CD4-positive, alpha-beta T cell treated with Interleukin-15 for 1 hour (primary cell): Measurements from ENCODE around the gene LRP1-AS.

Source experiments
- DNase-seq: peaks from one replicate; pipeline ENCODE4 v3.0.0-alpha.2; 2020

Gene LRP1-AS

GRCh38 chr12:57179331-57180086 is 32.1 kb upstream of the LRP1-AS start:
- DNase-seq: no peak

DNA sequence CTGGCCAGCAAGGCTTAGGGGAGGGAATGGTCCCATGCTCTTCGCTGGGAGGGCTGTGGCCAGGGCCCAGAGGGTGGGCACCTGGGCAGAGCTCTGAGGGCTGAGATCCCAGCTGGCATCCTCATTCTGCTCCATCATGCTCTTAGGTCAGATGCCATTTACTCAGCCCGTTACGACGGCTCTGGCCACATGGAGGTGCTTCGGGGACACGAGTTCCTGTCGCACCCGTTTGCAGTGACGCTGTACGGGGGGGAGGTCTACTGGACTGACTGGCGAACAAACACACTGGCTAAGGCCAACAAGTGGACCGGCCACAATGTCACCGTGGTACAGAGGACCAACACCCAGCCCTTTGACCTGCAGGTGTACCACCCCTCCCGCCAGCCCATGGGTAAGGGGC is 30.8 kb upstream of the LRP1-AS start:
- DNase-seq: no peak

DNA sequence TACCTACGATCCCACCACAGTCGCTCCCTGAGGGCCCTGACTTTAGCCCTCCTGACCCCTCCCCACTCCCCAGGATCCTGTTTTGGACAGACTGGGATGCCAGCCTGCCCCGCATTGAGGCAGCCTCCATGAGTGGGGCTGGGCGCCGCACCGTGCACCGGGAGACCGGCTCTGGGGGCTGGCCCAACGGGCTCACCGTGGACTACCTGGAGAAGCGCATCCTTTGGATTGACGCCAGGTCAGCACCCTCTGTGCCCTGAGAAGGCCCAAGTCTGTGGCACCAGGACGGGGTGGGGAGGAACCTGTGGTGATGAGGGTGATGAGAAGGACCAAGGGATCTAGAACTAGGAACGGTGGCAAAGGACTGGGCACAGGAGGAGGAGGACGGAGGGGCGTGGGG is 29.9 kb upstream of the LRP1-AS start:
- no peak for DNase-seq

- no peak for DNase-seq
Observed at GRCh38 chr12:57176846-57177245, 29.4 kb upstream of the LRP1-AS start.

GRCh38 chr12:57176139-57176477 is 28.7 kb upstream of the LRP1-AS start:
- DNase-seq: no peak

DNA sequence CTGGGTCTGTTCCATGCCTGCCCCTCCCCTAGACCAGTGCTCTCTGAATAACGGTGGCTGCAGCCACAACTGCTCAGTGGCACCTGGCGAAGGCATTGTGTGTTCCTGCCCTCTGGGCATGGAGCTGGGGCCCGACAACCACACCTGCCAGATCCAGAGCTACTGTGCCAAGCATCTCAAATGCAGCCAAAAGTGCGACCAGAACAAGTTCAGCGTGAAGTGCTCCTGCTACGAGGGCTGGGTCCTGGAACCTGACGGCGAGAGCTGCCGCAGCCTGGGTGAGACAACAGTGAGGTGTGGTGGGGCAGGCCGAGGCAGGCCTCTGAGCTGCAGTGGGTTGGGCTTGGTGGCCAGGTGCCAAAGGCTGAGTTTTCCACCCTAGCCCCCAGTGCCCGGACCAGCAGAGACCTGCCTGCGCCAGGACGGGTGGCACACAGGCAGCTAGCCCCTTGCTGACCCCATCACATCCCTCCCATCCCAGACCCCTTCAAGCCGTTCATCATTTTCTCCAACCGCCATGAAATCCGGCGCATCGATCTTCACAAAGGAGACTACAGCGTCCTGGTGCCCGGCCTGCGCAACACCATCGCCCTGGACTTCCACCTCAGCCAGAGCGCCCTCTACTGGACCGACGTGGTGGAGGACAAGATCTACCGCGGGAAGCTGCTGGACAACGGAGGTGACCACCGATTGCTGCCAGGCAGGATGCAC is 28.2 kb upstream of the LRP1-AS start:
- peak; percentile 44 for DNase-seq

DNA sequence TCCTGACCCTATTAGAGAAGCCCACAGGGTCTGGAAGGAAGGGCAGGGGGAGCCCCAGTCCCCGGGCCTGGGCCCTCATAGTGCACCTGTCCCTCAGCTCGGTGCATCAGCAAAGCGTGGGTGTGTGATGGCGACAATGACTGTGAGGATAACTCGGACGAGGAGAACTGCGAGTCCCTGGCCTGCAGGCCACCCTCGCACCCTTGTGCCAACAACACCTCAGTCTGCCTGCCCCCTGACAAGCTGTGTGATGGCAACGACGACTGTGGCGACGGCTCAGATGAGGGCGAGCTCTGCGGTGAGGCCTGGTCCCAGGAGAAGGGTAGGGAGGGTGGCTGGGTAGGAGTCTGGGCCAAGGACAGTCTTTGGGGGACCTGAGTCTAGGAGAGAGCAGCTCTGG is 26.3 kb upstream of the LRP1-AS start:
- no peak for DNase-seq

DNA sequence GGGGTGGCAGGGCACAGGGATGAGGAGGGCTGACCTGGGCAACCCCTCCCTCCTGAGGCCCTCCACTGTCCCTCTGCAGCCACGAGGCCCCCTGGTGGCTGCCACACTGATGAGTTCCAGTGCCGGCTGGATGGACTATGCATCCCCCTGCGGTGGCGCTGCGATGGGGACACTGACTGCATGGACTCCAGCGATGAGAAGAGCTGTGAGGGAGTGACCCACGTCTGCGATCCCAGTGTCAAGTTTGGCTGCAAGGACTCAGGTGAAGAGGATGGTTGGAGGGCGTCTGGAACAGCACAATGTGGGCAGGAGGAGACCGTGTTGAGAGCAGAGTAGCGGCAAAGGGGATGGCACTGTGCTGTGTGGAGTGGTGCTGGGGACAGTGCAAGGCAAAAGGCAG is 25.7 kb upstream of the LRP1-AS start:
- DNase-seq: no peak

GRCh38 chr12:57171668-57172067 is 24.2 kb upstream of the LRP1-AS start:
- DNase-seq: no peak

- DNase-seq: no peak
Observed at GRCh38 chr12:57170927-57171326, 23.5 kb upstream of the LRP1-AS start.

GRCh38 chr12:57170408-57170807 is 23.0 kb upstream of the LRP1-AS start:
- no peak for DNase-seq

DNA sequence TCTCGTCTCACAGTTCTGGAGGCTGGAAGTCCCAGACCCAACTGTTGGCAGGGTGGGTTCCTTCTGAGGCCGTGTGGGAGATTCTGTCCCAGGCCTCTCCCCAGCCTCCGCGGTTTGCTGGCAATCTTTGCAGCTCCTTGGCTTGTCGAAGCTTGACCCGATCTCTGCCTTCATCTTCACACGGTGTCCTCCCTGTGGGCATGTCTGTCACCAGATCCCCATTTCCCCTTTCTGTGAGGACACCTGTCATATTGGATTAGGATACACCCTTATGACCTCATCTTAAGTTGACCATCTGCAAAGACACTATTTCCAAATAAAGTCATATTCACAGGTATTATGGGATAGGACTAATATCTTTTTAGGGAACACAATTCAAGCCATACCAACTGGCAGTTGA is 22.6 kb upstream of the LRP1-AS start:
- no peak for DNase-seq

DNA sequence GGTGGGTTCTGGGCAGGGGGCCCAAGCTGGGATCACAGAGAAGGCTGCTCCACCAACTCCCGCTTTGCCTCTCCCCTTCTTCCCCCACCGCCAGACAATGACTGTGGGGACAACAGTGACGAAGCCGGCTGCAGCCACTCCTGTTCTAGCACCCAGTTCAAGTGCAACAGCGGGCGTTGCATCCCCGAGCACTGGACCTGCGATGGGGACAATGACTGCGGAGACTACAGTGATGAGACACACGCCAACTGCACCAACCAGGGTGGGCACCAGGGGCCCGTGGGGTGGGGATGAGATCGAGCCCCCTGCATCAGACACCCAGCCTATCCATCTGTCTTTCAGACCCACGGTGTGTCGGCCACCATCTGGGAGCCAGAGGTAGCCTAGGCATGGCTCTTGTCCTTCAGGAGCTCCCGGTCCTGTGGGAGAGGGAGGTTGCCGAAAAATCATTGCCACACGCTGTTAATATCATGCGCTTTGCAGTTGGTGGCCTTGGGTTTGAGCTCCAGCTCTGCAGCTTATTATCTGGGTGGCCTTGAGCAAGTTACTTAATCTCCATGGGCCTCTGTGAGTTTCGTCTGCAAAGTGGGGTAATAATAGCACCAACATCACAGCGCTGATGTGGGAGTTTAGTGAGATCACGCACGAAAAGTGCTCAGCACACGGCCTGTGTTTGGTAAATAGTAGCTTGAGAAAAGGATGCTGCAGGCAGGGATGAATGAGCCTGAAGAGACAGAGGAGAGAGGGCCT is 21.8 kb upstream of the LRP1-AS start:
- no peak for DNase-seq

GRCh38 chr12:57168058-57168457 is 20.6 kb upstream of the LRP1-AS start:
- DNase-seq: no peak

DNA sequence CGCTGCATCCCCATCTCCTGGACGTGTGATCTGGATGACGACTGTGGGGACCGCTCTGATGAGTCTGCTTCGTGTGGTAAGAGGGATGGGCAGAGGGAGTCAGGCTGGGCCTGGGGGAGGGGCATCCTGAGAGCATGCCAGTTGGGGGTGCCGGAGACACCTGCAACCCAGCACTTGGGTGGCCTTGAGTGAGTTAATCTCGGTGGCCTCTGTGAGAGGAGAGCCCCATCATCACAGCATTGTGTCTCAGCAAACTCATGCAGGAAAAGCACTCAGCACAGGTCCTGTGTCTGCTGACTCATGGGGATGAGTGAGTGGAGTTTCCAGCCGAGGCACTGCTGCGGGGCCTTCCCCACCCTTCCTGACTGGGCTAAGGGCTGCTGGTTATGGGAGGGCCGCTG is 19.6 kb upstream of the LRP1-AS start:
- no peak for DNase-seq

GRCh38 chr12:57165741-57166140 is 18.3 kb upstream of the LRP1-AS start:
- no peak for DNase-seq

- no peak for DNase-seq
Observed at GRCh38 chr12:57164966-57165625, 17.7 kb upstream of the LRP1-AS start.

GRCh38 chr12:57164454-57164853 is 17.0 kb upstream of the LRP1-AS start:
- DNase-seq: no peak

- DNase-seq: no peak
Observed at GRCh38 chr12:57162553-57163125, 15.2 kb upstream of the LRP1-AS start.

GRCh38 chr12:57161491-57161890 is 14.1 kb upstream of the LRP1-AS start:
- no peak for DNase-seq

DNA sequence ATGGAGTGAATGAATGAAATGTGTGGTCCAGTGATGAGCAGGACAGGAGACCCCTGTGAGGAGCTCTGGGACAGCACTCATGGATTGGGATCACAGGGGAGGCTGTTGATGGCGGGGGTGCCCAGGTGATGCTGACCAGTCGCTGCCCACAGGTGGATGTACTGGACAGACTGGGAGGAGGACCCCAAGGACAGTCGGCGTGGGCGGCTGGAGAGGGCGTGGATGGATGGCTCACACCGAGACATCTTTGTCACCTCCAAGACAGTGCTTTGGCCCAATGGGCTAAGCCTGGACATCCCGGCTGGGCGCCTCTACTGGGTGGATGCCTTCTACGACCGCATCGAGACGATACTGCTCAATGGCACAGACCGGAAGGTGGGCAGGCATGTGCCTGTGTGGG is 13.3 kb upstream of the LRP1-AS start:
- DNase-seq: no peak

GRCh38 chr12:57160040-57160439 is 12.6 kb upstream of the LRP1-AS start:
- no peak for DNase-seq

- no peak for DNase-seq
Observed at GRCh38 chr12:57159311-57159710, 11.9 kb upstream of the LRP1-AS start.
